Stimulated activated CD4-positive, alpha-beta T cell treated with anti-CD3 and anti-CD28 coated beads, TNF-alpha, amount 100 ng/mL, for 1 hour (primary cell): Measurements from ENCODE around the gene KCNK7.
"Not testable (repeated sequence)": the region's sequence is repeated elsewhere in the genome, so short reads cannot be mapped to it uniquely, and the experiment has no call there.

Source experiments
- DNase-seq, 3 donors: peaks; one replicate each; pipeline ENCODE4 v3.0.0-alpha.2; 2020; ENCODE audit warnings: low read depth in 3 of 3, low spot score in 1 of 3

KCNK7 gene

DNA sequence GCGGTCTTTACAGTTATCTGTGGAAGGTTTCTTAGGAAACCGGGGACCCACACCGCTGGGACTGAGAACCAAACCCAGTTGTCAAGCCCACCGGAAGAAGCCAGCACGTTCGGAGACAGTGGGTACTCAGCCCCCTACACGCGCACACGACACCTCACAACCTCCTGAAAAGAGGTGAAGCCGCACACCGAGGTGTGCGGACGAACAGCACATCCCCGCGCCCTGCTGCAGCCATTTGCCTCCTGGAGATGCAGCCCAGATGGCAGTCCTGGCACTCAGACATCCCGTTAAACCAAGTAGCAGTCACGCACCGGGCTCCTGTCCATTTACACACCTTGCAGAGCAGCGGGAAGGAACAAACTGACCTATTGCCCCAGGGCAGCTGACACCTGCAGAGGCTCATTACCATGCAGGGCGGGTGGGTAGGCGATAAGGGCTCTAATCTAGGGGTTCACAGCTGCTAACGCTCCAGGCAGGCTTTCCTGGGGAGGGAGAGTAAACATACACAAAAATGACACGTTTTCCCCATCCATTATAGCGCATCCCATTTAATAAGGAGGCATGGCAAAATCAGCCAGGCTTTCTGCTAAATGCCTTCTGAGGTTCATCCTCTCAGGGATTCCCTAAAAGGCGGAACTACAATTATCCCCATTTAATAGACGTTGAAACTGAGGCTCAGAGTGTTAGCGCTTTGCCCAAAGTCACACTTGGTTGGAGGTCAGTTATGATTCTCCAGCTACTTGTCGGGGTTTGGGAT, 20.6 kb downstream of the KCNK7 start:
- DNase-seq = no peak

DNA sequence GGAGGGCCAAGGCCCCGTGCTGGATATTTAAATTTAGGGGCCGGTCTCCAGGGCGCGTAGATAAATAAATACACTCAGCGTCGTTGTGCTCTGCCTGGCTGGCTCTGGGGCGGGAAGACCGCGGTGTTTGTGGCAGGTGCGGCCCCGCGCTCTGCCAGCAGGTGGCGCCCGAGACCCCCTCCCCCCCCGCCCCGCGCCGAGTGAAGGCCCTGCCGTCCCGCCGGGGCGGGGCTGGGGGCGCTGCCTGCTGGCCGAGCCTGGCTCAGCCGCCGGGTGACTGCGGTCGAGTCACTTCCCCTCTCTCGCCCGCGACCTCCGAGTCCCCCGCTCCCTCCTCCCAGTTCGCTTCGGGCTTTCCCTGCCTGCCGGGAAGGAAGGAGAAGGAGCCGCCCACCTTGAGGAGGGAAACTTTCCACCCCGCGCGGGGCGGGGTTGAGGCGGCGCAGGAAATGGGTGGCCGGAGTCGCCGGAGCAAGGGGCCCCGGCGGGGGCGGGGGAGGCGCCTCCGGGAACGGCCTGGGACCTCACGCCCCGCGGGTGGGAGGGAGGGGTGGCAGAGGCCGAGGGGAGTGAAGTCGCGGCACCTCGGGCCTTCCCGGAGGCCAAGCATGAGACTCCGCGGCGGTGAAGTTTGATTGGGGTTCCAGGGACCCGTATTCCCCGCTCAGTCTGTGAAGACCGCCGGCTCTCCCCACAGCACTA, 21.3 kb downstream of the KCNK7 start:
- peak; percentile 77 to 79 (median 77) for DNase-seq

DNA sequence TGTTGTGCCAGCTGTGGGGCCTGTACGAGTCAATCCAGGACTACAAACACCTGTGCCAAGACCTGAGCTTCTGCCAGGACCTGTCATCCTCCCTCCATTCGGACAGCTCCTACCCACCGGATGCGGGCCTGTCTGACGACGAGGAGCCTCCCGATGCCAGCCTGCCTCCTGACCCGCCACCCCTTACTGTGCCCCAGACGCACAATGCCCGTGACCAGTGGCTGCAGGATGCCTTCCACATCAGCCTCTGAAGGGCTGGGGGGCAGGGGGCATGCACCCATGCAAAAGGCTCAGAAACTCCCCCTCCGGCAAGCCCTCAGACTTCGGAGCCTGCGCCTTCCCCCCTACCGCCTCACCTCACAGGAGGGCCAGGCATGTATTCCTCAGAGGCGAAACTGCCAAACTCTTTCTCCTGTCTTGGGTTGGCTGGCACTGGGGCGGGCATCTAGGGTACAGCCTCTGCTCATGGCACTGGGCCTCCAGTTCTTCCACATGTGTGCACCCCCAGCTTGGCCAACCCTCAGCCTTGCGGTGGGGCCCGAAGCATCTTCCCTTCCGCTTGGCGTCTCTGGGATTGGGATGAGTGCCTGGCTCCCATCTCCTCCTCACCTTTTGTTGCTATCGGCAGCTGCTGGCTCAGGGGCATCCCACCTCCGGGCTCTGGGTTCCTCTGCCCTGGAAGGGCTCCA, 22.1 kb downstream of the KCNK7 start:
- no peak for DNase-seq

DNA sequence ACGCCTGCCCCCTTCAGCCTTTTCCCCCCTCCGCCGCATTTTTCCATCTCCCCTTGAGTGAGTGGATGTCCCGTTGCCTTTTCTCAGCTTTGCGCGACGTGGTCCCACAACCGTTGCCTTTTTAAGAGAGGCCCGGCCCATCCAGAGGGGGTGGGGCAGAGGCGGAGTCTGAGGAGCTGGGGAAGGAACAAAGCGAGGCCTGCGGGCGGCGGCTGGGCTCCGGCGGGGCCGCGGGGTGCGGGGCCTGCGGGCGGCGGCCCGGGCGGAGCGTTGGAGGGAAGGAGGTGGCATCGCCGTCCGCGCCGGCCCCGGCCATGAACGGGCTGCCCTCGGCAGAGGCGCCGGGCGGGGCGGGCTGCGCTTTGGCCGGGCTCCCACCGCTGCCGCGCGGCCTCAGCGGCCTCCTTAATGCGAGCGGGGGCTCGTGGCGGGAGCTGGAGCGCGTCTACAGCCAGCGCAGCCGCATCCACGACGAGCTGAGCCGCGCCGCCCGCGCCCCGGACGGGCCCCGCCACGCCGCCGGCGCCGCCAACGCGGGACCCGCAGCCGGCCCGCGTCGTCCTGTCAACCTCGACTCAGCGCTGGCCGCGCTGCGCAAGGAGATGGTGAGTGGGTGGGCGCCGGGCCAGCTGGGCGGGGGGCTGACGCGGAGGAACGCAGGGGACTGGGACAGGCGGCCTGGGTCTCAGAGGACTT, 23.1 kb downstream of the KCNK7 start, which contains the start of gene FAM89B:
TSS of gene FAM89B (plus strand) at position 183 of the 696 bp plus-strand sequence. CDS start at position 315, 132 bp downstream.
- DNase-seq = peak; percentile 75 to 78 (median 77)

DNA sequence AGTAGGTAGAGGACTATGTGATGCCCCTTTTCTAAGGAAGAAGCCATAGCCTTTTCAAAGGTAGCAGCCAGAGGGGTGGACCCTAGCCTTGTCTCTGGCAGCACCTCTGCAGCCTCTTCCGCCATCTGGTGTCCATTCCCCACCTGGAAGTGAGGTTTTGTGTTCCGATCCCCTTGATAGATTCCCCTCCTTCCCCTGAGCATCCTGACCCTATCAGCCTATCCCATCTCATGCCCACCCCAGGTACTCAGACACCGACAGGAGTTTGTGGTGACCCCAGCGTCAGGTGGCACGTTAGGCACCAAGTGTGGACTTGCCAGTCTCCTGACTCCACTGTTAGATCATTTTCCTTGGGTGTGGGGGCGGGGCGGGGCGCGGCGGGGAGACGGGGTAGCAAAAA, 23.7 kb downstream of the KCNK7 start:
- no peak for DNase-seq

DNA sequence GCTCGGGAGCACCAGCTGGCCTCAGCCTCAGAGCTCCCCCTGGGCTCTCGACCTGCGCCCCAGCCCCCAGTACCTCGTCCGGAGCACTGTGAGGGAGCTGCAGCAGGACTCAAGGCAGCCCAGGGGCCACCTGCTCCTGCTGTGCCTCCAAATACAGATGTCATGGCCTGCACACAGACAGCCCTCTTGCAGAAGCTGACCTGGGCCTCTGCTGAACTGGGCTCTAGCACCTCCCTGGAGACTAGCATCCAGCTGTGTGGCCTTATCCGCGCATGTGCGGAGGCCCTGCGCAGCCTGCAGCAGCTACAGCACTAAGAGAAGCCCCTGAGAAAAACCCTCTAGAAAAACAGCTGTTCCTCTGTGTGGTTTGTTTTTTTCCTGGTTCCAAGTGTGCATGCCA, 24.2 kb downstream of the KCNK7 start:
- DNase-seq = no peak

DNA sequence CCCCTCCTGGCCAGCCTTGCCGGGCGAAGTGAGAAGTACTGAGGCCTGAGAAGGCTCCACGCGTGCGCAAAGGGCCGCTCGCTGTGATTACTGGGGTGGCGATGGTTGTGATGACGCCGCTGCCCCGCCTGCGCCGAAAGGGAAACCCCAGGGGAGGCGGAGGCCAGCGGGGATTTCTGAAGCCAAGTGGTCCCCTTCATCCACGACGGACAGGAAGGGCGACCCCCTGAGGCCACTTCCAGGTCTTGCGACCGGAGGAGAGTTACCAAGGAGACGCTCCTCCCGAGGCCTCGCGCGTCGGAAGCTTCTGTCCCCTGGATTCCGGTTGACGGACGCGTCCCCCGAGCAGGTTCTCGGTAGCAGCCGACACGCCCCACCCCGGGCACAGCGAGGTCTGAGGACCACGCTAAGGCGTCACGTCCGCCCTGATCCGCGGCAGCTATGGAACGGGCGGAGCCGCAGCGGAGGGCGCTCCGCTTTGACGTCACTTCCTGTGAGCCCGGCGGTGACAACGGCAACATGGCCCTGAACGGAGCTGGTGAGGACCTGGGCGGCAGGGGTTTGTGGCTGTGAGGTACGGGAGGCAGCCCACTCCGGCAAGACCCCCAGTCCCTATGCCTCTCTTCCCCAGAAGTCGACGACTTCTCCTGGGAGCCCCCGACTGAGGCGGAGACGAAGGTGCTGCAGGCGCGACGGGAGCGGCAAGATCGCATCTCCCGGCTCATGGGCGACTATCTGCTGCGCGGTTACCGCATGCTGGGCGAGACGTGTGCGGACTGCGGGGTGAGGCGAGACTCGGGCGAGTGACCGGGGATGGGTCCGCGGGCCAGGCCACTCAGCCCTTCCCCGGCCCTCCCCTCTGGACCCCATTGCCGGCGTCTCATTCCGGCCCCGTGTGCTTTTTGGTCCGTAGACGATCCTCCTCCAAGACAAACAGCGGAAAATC, 25.4 kb downstream of the KCNK7 start, which contains the start of gene ZNRD2:
TSS of gene ZNRD2 (plus strand) at position 505 of the 946 bp plus-strand sequence. CDS start at position 520, 15 bp downstream.
- peak; percentile 92 to 94 (median 94) for DNase-seq

DNA sequence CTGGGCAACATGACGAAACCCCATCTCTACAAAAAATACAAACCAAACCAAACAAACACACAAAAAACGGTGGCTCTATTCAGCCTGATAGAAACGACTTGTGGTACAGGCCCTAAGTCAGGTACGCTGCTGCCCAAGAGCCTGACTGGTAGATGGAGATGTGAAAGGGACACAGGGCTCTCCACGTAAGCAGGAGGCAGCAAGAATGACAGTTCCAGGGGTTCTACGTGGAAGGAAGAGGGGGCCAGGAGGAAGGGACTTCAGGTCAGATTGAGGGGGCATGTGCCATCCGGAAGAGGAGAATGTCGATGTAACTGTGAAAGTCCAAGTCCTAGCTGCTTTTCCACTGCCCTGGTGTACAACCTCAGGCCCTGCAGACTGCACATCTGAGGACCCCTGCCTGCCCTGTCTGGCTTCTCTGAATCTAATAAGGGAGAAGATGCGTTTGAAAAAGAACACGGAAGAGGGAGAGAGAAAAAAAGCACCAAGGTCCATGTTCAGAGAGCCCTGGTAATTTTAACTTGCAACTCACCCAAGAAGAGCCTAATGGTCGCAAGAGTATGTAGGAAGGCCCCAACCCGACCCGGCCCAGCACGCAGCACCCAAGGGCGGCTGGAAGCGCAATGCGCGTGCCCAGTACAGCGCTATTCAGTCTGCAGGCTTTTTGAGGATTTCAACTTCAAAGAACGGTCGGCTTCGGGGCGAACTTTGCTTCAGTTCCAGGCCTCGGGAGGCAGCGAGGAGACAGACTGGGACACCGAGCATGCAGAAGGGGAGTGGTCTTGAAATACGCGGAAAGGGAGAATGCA, 26.2 kb downstream of the KCNK7 start:
- DNase-seq = no peak

DNA sequence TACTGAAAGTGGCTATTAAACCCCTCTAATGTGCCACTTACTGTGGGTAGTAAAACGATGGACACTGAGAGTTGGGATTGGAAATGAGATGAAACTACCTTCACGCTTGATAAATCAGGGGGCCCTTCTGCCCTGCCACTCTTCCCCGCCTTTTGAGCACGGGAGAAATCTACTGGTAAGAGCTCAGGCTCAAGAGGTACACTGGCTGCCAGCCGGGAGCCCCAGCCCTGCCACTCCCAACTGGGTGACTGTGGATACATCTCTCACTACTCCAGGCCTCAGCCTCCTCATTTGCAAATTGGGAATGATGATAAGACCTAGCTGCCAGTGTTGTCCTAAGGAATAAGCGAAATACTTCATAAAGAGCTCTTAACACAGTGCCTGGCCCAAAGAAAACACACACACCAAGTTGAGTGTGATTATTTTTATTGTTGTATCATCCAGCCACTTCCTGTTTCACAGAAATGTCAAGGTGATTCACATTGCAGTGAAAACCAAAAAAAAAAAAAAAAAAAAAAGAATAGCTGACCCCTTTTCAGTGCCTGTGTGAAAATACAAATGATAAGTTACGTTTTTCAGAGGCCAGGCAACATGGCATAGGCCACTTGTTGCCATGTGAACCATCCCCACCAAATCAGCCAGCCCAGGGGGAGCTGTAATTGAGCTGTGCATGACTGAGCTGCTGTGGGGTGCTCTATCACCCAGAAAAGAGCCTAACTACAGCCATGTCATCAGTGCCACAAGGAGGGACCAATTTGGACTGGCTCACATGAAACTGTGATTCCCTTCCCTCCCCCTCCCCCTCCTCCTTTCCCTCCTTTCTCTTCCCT, 29.8 kb downstream of the KCNK7 start:
- no peak for DNase-seq

DNA sequence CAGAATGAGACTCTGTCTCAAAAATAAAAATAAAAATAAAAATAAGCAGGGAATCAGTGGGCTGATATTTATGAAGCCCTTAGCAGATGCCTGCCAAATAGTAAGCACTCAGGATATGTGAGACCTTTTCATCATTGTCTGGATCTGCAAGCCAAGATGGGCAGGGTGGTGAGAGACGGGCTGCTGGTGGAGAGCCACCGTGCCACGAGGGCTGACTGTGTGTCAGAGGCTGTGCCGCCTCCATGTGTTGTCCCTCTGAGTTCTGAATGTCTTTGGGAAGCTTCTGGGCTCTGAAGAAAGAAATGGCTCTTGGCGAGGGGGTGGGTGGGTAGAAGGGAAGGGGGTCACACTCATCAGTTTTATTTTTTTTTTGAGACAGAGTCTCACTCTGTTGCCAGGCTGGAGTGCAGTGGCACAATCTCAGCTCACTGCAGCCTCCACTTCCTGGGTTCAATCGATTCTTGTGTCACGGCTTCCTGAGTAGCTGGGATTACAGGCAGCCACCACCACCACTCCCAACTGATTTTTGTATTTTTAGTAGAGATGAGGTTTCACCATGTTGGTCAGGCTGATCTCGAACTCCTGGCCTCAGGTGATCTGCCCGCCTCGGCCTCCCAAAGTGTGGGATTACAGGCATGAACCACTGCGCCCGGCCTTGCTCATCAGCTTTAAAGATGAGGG, 30.6 kb downstream of the KCNK7 start:
- not testable (repeated sequence) for DNase-seq

DNA sequence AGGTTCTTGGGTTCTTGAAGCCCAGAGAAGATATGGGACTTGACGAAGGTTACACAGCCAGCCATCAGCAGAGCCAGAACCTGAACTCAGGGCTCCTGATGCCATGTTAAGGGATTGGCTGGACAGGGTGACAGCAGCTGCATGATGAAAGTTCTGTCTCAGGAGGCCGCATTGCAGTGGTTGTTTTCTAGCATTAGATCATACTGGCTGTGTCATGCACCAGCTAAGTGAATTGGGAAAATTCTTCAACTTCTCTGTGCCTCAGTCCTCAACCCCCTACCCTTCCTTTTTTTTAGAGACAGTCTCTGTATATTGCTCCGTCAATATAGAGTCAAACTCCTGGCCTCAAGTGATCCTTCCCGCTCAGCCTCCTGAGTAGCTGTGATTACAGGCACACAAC, 32.0 kb downstream of the KCNK7 start:
- DNase-seq = no peak

DNA sequence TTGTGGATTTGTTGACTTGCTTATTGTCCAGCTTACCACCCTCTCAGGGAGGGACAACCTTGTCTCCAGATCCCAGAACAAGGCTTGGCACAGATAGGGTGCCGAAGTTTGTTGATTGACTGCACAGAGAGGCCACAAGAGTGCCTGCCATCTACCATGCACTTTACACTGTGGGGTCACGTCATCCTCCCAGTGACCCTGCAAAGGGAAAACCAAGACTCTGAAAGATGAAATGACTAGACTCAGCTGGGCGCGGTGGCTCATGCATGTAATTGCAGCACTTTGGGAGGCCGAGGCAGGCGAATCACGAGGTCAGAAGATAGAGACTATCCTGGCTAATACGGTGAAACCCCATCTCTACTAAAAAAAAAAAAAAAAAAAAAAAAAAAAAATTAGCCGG, 32.8 kb downstream of the KCNK7 start:
- DNase-seq = no peak

DNA sequence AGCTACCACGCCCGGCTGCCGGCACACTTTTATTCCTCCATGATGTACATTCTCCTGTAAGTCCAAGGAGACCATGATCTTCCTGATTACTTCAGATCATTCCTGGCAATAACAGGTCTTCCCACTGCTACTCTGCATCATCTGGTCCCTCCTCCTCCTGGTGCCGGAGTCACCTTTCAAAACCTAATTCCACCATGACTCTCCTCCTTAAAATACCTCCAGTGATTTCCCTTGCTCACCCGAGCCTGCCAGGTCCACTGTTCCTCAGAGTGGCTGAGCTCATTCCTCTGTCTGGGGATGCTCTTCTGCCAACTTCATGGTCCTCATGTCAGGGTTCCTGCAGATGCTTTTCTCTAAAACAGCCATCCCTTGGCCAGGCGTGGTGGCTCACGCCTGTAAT, 33.6 kb downstream of the KCNK7 start:
- no peak for DNase-seq

DNA sequence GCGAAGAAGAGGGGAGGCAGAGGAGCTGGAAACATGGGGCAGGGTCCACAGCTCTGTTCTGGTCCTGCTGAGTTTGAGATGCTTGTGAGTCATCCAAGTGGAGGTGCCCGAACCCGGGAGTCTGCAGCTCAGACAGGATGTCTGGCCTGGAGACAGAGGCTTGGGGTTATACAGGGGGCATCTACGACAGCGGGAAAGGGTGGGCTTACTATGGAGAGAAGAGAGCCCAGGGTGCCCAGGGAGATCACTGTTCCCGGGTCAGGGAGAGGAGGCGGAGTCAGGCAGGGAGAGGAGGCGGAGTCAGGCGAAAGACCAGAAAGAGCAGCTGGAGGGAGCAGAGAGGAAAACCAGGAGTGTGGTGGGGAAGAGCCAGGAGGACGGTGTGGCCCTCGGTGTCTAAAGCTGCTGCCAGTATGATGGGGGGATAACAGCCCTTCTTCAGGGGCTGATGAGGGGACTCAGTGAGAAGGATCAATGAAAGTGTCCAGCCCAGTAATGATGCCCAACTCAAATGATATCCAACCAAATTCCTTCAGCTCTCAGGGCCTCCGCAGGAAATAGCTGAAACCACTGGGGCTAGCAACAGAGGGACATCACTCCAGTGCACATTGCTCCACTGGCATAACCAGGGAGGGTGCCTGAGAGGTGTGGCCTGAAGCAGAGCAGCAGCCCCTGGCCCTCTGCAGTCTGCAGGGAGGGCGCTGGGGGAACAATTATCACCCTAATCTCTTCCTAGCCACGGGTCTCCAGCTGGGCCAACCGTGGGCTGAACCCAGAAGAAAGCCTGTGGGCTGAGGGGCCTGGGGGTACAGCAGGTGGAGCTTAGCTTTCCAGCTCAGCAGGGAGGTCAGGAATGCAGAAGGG, 34.8 kb downstream of the KCNK7 start:
- DNase-seq = no peak

DNA sequence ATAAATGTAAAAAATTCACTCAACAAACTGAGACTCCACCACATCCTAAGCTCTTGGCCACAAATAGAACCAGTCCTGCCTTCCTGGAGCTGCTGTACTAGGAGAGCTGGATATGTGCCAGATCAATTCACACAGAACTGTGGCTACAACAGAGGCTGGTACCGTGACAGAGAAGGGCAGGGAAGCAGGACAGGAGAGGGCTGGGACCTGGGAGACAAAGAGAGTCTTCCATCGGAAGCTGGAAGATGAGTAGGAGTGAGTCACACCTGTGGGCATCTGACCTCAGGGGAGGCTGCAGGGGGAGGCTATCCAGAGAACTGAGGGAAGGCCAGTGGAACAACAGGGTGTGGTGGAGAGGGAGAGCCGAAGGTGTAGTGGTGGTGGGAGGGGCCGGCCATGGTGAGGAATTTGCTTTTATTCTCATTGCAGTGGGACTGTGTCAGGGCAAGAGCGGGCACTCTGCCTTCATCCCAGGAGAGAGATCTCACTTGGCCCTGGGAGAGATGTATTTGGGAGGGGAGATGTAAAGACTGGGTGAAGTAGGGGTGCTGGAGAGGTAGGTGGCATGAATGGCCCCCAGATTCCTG, 35.6 kb downstream of the KCNK7 start:
- no peak for DNase-seq

DNA sequence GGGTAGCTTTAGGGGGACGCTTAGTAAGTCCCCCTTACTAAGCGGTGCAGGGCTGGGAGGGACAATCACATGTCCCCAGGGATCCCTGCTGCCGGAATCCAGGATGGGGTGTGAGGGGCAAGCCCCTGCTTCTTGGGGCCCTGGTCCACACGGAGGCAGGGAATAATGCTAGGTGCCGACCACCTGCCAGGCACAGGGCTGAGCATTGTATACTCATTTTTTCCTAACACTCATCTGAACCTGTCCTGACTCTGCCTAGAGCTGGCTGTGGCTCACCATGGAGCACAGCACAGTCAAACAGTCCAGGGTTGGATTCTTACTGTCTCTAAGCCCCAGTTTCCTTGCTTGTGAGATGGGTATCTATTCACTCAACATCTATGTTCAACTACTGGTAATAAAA, 36.1 kb downstream of the KCNK7 start:
- DNase-seq = no peak
